ACHN (cell line): ENCODE measurements around the gene ANTXR1.

Experiments used
- DNase-seq: peaks from one replicate; pipeline ENCODE4 v3.0.0-alpha.2; 2015
- in situ Hi-C: cut with HindIII; loops from 2 replicates; pipeline ENCODE4 v1.10.0; 2017; ENCODE audit warnings: low sequenced_read_pairs, low pct_ligation_motif_present, low pct_unique_long_range_greater_than_20kb

The ANTXR1 gene

GRCh38 chr2:69139778-69140670 lies 127.0 kb downstream of the ANTXR1 start:
- in situ Hi-C loops = no loop called here
- DNase-seq = no peak

GRCh38 chr2:69141061-69141460 lies 128.1 kb downstream of the ANTXR1 start:
- in situ Hi-C loops = no loop called here
- DNase-seq = no peak

GRCh38 chr2:69143748-69144360 lies 130.9 kb downstream of the ANTXR1 start:
- in situ Hi-C loops = no loop called here
- DNase-seq = peak; percentile 56

- no peak for DNase-seq
- in situ Hi-C loops = no loop called here
These were observed 132.2 kb downstream of the ANTXR1 start for GRCh38 chr2:69145204-69145603.

GRCh38 chr2:69147841-69148533 lies 135.0 kb downstream of the ANTXR1 start:
- no peak for DNase-seq
- in situ Hi-C loops = no loop called here

- in situ Hi-C loops = no loop called here
- DNase-seq = no peak
These were observed 136.7 kb downstream of the ANTXR1 start for GRCh38 chr2:69149631-69150215.

GRCh38 chr2:69151931-69152330 lies 139.0 kb downstream of the ANTXR1 start:
- no peak for DNase-seq
- in situ Hi-C loops = no loop called here

GRCh38 chr2:69152847-69153583 lies 140.0 kb downstream of the ANTXR1 start:
- no peak for DNase-seq
- in situ Hi-C loops = no loop called here

GRCh38 chr2:69154106-69154505 lies 141.1 kb downstream of the ANTXR1 start:
- in situ Hi-C loops = no loop called here
- no peak for DNase-seq

- in situ Hi-C loops = no loop called here
- no peak for DNase-seq
These were observed 143.6 kb downstream of the ANTXR1 start for GRCh38 chr2:69156624-69157023.

- DNase-seq = no peak
- in situ Hi-C loops = no loop called here
These were observed 144.5 kb downstream of the ANTXR1 start for GRCh38 chr2:69157441-69157840.

GRCh38 chr2:69159986-69160385 lies 147.0 kb downstream of the ANTXR1 start:
- DNase-seq = no peak
- in situ Hi-C loops = no loop called here

- no peak for DNase-seq
- in situ Hi-C loops = no loop called here
These were observed 149.1 kb downstream of the ANTXR1 start for GRCh38 chr2:69162057-69162456.

- DNase-seq = peak; percentile 85
- in situ Hi-C loops = no loop called here
These were observed 150.1 kb downstream of the ANTXR1 start for GRCh38 chr2:69163109-69163508.

GRCh38 chr2:69163556-69163955 lies 150.6 kb downstream of the ANTXR1 start:
- DNase-seq = no peak
- in situ Hi-C loops = no loop called here

GRCh38 chr2:69164061-69164778 lies 151.2 kb downstream of the ANTXR1 start:
- DNase-seq = peak; percentile 18
- in situ Hi-C loops = no loop called here

GRCh38 chr2:69165091-69165880 lies 152.3 kb downstream of the ANTXR1 start:
- DNase-seq = no peak
- in situ Hi-C loops = no loop called here
